HUES64 (cell line): Measurements from ENCODE around the gene ENKUR.

ENCODE experiments used
- H3K27ac ChIP-seq: 2 replicates; pipeline ENCODE4 v1.7.0; 2013; ENCODE audit warnings: low read depth, low read length, inconsistent platforms
- H3K27me3 ChIP-seq: 2 replicates; pipeline ENCODE4 v1.6.1; 2013; ENCODE audit warnings: mild to moderate bottlenecking, low read length; ENCODE audit not compliant: insufficient read depth
- H3K36me3 ChIP-seq: 2 replicates; pipeline ENCODE4 v1.6.1; 2013; ENCODE audit warnings: mild to moderate bottlenecking, low read length; ENCODE audit not compliant: insufficient read depth
- H3K4me1 ChIP-seq: 2 replicates; pipeline ENCODE4 v1.6.1; 2013; ENCODE audit warnings: mild to moderate bottlenecking, low read length, moderate library complexity; ENCODE audit not compliant: insufficient read depth
- H3K4me3 ChIP-seq: 2 replicates; pipeline ENCODE4 v1.5.1; 2013; ENCODE audit warnings: mild to moderate bottlenecking, low read length, moderate library complexity
- H3K9ac ChIP-seq: 2 replicates; pipeline ENCODE4 v1.6.1; 2013; ENCODE audit warnings: mild to moderate bottlenecking, low read depth, low read length
- H3K9me3 ChIP-seq: 2 replicates; pipeline ENCODE4 v1.6.1; 2013; ENCODE audit warnings: low read depth, low read length; ENCODE audit not compliant: insufficient read depth
- WGBS: fragments of 150-250, 120-280 bp; methylation state at CpG from one replicate; pipeline ENCODE4 v1.1.7; 2013; ENCODE audit warnings: missing lambda C conversion rate; 5-methylcytosine and 5-hydroxymethylcytosine counted together

The ENKUR gene

DNA sequence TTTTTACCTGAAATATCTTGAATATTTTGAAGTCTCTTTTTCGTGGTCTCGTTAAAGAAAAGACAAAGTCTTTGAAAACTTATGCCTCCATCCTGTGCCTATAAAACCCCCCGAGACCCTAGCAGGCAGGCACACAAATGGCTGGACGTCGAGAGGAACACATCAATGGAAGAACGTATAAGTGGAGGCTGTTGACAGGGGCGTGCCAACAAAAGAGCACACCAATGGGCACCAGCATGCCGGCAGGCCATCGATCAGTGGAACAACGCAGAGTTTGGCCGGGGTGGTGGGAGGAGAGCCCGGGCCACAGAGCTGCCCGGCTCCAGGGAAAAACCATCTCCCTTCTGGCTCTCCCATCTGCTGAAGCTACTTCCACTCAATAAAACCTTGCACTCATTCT, 24.7 kb downstream of the ENKUR start:
- Histone ChIP-seq H3K9ac (no peak overlapping the region), H3K27me3 (no peaks in the 10 kb centered on the region), H3K36me3 (no peaks in the 10 kb centered on the region), H3K4me1 (no peaks in the 10 kb centered on the region), H3K4me3 (no peak overlapping the region), H3K27ac (no peak overlapping the region), H3K9me3 (no peaks in the 10 kb centered on the region)
- whole genome bisulfite sequencing: 96% methylated on average over 13 of the region's 13 CpGs

DNA sequence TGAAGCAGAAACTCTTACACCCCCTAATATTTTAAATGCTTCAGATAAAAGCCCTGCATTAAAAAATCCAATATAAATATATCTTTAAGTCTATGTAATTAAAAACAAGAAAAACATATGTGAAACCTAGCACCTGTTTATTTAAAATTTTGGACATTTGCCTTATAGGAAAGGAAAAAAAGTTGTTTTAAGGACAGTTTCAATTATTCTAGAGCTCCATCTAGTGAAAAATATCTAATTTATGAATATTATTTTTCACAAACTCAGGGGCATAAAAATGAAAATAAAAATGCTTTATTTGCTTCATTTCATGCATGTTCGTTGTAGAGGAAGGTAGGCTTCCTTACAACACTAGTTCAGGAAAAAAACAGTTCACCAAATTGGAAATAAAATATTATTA, 26.1 kb downstream of the ENKUR start:
- no peak overlapping the region for H3K4me3 ChIP-seq
- no peaks in the 10 kb centered on the region for H3K36me3 ChIP-seq
- H3K9me3 ChIP-seq: no peaks in the 10 kb centered on the region
- no peak overlapping the region for H3K9ac ChIP-seq
- WGBS: no CpG with 5 or more reads among the region's 1 CpG
- H3K4me1 ChIP-seq: no peaks in the 10 kb centered on the region
- H3K27me3 ChIP-seq: no peaks in the 10 kb centered on the region
- no peak overlapping the region for H3K27ac ChIP-seq

DNA sequence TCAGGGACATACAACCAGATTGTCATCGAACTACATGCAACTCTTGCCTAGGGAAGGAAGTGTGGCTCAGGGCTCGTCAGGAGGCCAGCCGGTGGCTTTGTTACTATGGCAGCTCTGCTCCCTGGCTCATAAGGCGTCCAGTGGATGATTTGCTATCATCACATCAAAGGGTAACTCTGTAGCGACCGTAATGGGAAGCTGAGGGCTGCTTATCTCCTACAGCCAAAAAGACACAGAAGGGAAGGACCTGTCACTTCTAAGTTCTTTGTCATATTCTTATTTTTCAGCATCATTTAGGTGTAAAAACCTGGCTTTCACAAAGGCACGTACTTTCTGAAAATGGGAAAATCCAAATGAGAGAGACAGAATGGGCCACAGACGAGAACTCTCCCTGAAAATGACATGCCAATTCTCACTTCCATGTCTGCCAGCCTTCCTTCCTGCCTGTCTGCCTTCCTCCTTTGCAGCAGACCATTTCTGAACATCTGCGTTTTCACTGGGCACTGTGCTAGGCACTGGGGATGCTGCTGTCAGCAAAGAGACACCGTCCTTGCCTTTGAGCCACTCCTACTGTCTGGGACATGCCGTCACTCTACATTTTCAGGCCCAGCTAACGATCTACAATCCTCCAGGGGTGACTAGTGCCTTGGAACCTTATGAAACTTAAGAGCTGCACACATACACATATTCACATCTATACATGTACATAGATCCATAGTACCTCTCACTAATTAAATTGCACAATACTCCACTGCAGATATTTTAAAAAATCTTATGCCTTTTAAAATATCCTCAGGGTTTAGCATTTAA, 26.9 kb downstream of the ENKUR start:
- no peak overlapping the region for H3K4me3 ChIP-seq
- H3K4me1 ChIP-seq: no peaks in the 10 kb centered on the region
- H3K36me3 ChIP-seq: no peaks in the 10 kb centered on the region
- H3K27me3 ChIP-seq: no peaks in the 10 kb centered on the region
- no peaks in the 10 kb centered on the region for H3K9me3 ChIP-seq
- H3K9ac ChIP-seq: no peak overlapping the region
- no peak overlapping the region for H3K27ac ChIP-seq
- WGBS: 88% methylated on average over 12 of the region's 12 CpGs

DNA sequence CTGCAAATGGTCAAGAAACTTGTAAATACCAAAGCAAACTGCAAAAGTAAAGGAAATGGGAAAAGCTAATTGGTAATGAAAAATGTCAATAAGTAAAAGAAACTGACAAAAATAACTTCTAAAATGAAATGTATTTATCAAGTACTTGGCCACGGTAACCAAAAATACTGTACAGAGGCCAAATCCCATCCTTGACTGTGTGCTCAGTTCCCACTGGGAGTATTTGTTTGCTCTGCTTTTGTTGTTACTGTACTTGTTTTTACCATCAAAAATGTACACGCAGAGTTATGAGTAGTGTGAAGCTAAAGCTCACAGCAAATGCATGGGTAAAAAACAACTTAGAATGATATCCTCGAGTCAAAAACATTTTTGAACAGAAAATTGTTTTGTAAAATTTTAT, 31.1 kb downstream of the ENKUR start:
- H3K4me3 ChIP-seq: no peak overlapping the region
- WGBS: 56% methylated on average over 3 of the region's 3 CpGs

DNA sequence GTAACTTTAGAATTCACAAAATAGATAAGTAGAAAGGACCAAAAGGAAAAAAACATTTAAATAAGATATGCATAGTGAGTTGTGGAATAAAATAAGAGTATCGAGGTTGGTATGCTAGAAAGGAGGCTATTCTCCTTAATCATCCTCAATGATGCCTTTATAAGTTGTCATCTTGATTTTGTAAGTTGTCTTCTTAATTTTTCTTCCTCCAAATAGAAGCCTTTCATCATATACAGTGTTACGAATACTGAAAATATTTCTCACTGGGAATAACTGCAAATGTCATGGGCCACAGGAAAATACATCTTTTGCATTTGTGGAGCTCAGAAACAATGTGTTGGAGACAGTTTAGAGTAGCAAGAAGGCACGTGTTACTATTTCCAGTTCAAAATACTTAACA, 32.0 kb downstream of the ENKUR start:
- WGBS: 97% methylated on average over 2 of the region's 3 CpGs
- H3K9ac ChIP-seq: no peak overlapping the region
- no peak overlapping the region for H3K27ac ChIP-seq
- H3K4me1 ChIP-seq: no peaks in the 10 kb centered on the region
- no peaks in the 10 kb centered on the region for H3K27me3 ChIP-seq
- no peak overlapping the region for H3K4me3 ChIP-seq
- no peaks in the 10 kb centered on the region for H3K9me3 ChIP-seq
- H3K36me3 ChIP-seq: no peaks in the 10 kb centered on the region

More for the DNA sequence above, 31.1 kb downstream of the ENKUR start:
- no peaks in the 10 kb centered on the region for H3K9me3 ChIP-seq
- H3K27me3 ChIP-seq: no peaks in the 10 kb centered on the region
- H3K9ac ChIP-seq: no peak overlapping the region
- H3K27ac ChIP-seq: no peak overlapping the region
- no peaks in the 10 kb centered on the region for H3K36me3 ChIP-seq
- no peaks in the 10 kb centered on the region for H3K4me1 ChIP-seq

DNA sequence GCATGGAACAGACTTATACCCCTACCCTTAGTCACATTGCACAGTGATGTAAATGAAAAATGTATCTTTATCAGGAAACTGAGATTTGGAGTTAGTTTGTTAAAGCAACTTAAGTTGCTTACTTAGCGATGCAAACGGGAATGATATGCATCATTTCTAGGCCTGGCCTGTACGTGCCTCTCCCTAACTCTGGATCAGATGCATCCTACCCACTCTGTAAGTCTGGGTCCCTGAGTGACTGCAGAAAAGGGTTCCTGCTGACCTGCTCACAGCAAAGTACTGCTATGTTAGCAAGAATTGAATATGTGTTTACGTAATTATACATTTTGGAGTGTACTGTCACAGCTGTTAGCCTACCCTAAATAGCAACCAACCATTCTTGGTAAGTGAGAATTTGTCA, 32.8 kb downstream of the ENKUR start:
- H3K27ac ChIP-seq: no peak overlapping the region
- WGBS: over 99% methylated on average over 3 of the region's 4 CpGs
- no peak overlapping the region for H3K4me3 ChIP-seq
- no peaks in the 10 kb centered on the region for H3K9me3 ChIP-seq
- no peaks in the 10 kb centered on the region for H3K4me1 ChIP-seq
- no peak overlapping the region for H3K9ac ChIP-seq
- H3K27me3 ChIP-seq: no peaks in the 10 kb centered on the region
- H3K36me3 ChIP-seq: no peaks in the 10 kb centered on the region

DNA sequence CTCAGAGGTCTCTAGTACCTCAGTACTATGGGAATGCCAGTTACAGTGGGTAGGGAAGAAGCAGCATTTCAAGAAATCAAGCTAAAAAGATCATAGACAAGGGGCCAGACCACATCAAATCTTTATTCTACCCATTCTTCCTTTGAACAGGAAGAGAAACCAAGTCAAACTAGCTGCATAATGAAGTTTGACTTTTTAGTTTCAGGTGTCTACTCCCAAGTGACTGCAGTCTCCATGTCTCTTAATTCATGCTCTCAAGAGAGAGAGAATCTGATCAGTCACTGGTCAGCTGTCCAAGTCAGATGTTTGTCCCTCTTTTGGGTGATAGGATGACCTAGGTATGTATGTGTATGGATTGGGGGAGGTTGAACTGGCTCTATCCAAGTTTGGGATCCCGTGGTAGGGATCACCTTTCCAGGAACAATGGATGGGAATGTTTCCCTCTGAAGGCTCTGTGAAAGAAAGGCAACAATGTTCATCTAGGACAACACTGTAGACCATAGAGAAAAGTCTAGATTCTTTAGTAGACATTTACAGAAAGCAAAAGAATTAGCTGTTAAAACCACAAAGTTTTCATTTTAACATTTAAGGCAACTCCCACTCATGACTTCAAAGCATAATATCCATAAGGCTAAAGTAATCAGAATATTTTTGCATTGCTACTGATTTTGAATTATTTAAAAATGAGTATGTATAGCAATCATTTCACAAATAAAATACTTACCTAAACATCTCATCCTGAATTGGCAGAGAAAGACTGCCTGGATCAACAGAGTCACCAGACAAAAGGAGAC, 33.4 kb downstream of the ENKUR start:
- Histone ChIP-seq H3K4me1 (no peaks in the 10 kb centered on the region), H3K9ac (no peak overlapping the region), H3K27ac (no peak overlapping the region), H3K36me3 (no peaks in the 10 kb centered on the region), H3K9me3 (no peaks in the 10 kb centered on the region), H3K4me3 (no peak overlapping the region), H3K27me3 (no peaks in the 10 kb centered on the region)
- WGBS: 82% methylated on average over 1 of the region's 1 CpG

DNA sequence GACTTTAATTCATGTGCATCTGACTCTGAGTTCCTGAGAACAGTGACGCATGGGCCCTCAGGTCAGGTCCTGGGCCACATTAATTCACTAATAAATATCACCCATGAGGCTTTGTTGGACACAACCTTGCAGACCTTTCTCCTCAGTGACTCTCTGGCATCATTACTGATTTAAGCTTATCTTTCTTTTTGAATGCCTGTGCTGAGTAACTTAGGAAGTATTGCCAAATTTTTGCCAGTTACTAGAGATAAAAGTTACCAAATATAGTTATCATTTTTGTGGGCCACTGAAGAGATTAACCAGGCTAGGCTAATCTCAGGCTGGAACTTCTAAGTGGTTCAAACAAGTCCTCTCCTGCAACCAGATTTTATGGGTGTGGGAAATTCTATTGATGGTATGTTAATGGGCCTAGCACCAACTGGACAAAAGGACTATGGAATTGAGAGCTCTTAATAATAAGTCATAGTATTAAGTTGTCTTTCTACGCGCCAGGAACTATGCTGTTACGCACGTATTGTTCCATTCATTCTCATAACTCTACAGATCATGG, 34.7 kb downstream of the ENKUR start:
- Histone ChIP-seq H3K36me3 (no peaks in the 10 kb centered on the region), H3K27me3 (no peaks in the 10 kb centered on the region), H3K4me1 (no peaks in the 10 kb centered on the region), H3K9me3 (no peaks in the 10 kb centered on the region), H3K9ac (no peak overlapping the region), H3K27ac (no peak overlapping the region), H3K4me3 (no peak overlapping the region)
- 96% methylated on average over 1 of the region's 5 CpGs for WGBS

DNA sequence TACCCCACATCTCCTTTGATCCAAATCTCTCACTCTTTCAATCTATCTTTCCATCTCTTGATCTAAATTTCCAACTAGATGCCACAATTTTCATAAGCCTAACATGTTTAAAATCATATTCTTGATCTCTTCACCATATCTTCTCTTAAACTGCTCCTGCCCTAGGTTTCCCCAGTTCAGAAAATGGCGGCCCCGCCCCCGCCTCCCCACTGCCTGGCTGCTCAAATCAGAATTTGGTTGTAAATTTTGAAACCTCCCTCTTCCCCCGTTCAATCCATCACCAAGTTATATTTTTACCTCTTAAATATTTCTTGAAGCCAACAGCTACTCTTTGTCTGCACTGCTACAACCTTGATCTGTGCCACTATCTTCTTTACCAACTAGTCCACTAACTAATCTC, 36.3 kb downstream of the ENKUR start:
- no peak overlapping the region for H3K4me3 ChIP-seq
- no peaks in the 10 kb centered on the region for H3K27me3 ChIP-seq
- H3K4me1 ChIP-seq: no peaks in the 10 kb centered on the region
- 87% methylated on average over 4 of the region's 4 CpGs for WGBS
- no peak overlapping the region for H3K9ac ChIP-seq
- H3K27ac ChIP-seq: no peak overlapping the region
- H3K9me3 ChIP-seq: no peaks in the 10 kb centered on the region
- no peaks in the 10 kb centered on the region for H3K36me3 ChIP-seq

DNA sequence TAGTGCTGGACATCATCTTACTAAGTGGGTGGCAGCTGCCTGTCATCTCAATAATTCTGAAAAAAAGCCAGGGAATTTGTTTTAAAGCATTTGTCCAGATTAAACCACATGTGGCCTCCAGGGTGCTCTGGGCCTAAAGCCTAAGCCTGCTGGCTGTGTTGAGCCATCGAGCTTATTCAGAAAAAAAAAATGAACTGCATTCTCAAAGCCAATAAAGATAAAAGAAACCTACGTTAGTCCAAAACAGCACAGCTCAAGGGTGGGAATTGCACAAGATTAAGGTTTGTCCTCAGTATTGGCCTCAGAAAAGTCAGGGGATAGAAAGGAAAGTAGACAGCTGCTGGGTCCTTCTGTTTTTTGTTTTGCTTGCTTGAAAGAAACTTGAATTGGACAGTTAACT, 41.0 kb downstream of the ENKUR start:
- H3K27me3 ChIP-seq: no peaks in the 10 kb centered on the region
- H3K4me3 ChIP-seq: no peak overlapping the region
- no peak overlapping the region for H3K9ac ChIP-seq
- H3K9me3 ChIP-seq: no peaks in the 10 kb centered on the region
- H3K36me3 ChIP-seq: no peaks in the 10 kb centered on the region
- H3K27ac ChIP-seq: no peak overlapping the region
- H3K4me1 ChIP-seq: no peaks in the 10 kb centered on the region
- 87% methylated on average over 2 of the region's 2 CpGs for WGBS

DNA sequence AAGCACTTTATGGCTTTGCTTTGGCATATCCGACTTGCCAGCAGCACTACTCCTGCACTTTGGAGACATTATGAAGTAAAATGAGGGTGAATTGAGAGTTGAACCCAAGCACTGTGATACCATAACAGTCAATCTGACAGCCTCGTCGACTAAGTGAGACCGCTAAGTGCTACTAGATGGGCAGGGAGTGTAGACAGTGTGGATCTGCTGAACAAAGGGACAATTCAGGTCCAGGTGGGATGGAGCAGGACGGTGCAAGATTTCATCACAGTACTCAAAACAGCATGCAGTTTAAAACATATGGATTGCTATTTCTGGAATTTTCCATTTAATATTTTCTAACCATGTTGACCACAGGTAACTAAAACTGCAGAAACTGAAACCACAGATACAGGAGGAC, 42.8 kb downstream of the ENKUR start:
- no peak overlapping the region for H3K4me3 ChIP-seq
- no peaks in the 10 kb centered on the region for H3K9me3 ChIP-seq
- no peaks in the 10 kb centered on the region for H3K4me1 ChIP-seq
- no peak overlapping the region for H3K9ac ChIP-seq
- no peak overlapping the region for H3K27ac ChIP-seq
- WGBS: 92% methylated on average over 5 of the region's 5 CpGs
- H3K36me3 ChIP-seq: no peaks in the 10 kb centered on the region
- H3K27me3 ChIP-seq: no peaks in the 10 kb centered on the region
